Transverse colon (tissue), 4 donors: ENCODE measurements around the gene LRCOL1.

Experiments used
- CTCF ChIP-seq, 5 experiments: fragments of 200-600 bp in 3 of 5; fragments of 450-650 bp in 2 of 5; sonication (generic) in 3 of 5; IDR thresholded peaks; 1 replicate in 2 of 5; 2 replicates in 3 of 5; pipeline ENCODE4 v1.5.1; 2016 to 2017; ENCODE audit warnings: antibody characterized with exemption in 5 of 5, inconsistent platforms in 3 of 5, mild to moderate bottlenecking in 2 of 5, moderate library complexity in 1 of 5
- EP300 ChIP-seq: sonication (generic); formaldehyde crosslinking; IDR thresholded peaks from one replicate; pipeline ENCODE4 v1.6.1; 2017; ENCODE audit warnings: antibody characterized with exemption, low read depth
- POLR2A ChIP-seq: fragments of 450-650 bp; IDR thresholded peaks from one replicate; pipeline ENCODE4 v1.6.1; 2016; ENCODE audit warnings: antibody characterized with exemption, mild to moderate bottlenecking, moderate library complexity
- POLR2AphosphoS5 ChIP-seq, 3 donors: sonication (generic); formaldehyde crosslinking; IDR thresholded peaks; one replicate each; pipeline ENCODE4 v1.6.1; 2016; ENCODE audit warnings: antibody characterized with exemption in 3 of 3

GRCh38 chr12:132606927-132607326 lies 3.5 kb downstream of the LRCOL1 start:
- TF ChIP-seq CTCF (IDR thresholded peaks at IDR 0.05) (no peak), POLR2AphosphoS5 (IDR thresholded peaks at IDR 0.05) (no peak), POLR2A (no peak), EP300 (no peak)
